GM10248 (cell line): ENCODE data around the gene KREMEN1.

Experiments
- CTCF ChIA-PET: fragments of 300-600 bp; sonication (Branson Sonifier 250); formaldehyde crosslinking; extraction: SDS; loops from one replicate; lab custom pipeline; 2021; ENCODE audit warnings: antibody characterized with exemption; lab: Yijun Ruan, JAX
- POLR2A ChIA-PET: fragments of 350-650 bp; sonication (Branson Sonifier 250); formaldehyde crosslinking; extraction: SDS; loops from one replicate; lab custom pipeline; 2020; ENCODE audit warnings: antibody characterized with exemption; lab: Yijun Ruan, JAX
- DNase-seq: peaks from one replicate; pipeline ENCODE4 v3.0.0; 2012; ENCODE audit errors: extremely low spot score
- TF ChIP-seq, protein P1 (sequence below): IDR thresholded peaks from 2 replicates; pipeline ENCODE4 v1.5.1; 2012; ENCODE audit warnings: mild to moderate bottlenecking, low read depth; ENCODE audit errors: extremely low read depth, missing control alignments, control extremely low read depth

The KREMEN1 gene

DNA sequence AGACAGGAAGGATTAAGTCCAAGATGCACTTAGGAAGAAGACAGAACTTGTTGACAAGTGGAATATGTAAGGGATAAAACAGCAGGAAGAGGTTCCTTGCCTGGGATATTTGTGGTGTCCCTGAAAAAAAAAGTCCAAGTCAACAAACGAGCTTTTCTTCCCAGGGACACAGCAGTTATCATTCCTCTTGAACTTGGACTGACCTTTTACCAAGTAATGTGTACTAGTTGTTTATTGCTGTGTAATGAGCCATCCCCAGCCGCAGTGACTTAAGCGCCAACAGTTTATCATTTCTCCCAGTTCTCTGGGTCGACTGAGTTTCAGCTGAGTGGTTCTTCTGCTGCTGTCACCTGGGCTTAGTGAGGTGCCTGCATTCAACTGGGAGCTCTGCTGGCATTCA lies 37.0 kb downstream of the KREMEN1 start:
- DNase-seq: no peak
- CTCF ChIA-PET: interaction anchor here (1.3 to 2.9 kb wide), 2 partner anchors 67 to 135 kb away, joined by 3 to 7 read pairs; no protein-coding TSS in a partner anchor
- TF ChIP-seq, protein P1, sequence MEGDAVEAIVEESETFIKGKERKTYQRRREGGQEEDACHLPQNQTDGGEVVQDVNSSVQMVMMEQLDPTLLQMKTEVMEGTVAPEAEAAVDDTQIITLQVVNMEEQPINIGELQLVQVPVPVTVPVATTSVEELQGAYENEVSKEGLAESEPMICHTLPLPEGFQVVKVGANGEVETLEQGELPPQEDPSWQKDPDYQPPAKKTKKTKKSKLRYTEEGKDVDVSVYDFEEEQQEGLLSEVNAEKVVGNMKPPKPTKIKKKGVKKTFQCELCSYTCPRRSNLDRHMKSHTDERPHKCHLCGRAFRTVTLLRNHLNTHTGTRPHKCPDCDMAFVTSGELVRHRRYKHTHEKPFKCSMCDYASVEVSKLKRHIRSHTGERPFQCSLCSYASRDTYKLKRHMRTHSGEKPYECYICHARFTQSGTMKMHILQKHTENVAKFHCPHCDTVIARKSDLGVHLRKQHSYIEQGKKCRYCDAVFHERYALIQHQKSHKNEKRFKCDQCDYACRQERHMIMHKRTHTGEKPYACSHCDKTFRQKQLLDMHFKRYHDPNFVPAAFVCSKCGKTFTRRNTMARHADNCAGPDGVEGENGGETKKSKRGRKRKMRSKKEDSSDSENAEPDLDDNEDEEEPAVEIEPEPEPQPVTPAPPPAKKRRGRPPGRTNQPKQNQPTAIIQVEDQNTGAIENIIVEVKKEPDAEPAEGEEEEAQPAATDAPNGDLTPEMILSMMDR: no peak
- POLR2A ChIA-PET: no interaction called here

DNA sequence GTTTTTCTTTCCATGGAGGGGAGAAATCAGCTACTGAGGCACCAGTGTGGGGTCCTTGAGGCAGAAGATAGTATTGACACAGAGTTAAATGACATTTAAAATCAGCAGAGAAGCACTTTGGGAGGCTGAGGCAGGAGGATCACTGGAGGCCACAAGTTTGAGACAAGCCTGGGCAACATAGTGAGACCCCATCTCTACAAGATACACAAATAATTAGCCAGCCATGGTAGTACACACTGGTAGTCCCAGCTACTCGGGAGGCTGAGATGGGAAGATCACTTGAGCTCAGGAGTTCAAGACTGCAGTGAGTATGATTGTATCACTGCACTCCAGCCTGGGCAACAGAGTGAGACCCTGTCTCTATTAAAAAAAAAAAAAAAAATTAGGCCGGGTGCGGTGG lies 38.1 kb downstream of the KREMEN1 start:
- ChIA-PET POLR2A (no interaction called here), CTCF (interaction anchor here (0.8 to 2.9 kb wide), 3 partner anchors 43 to 134 kb away, joined by 3 to 7 read pairs (median 4); no protein-coding TSS in a partner anchor)
- DNase-seq: no peak
- TF ChIP-seq, protein P1: no peak

DNA sequence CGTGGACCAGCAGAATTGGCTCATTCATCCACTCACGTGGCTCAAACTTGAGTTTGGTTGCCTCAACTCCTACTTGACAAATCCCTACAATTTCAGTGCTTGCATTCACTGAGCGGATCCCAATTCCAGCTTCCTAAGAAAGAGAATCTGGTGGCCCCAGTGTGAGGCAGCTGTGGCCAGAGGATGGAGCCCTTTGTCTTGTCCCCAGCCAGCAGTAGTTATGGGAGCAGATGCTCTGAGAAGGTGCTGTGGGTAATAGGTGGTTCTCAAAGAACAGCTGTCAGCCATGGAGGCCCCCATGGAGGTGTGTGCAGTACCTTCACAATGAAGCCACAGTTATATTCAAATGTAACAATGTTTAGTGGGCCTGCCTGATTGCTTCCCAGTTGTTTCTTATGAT lies 39.3 kb downstream of the KREMEN1 start:
- POLR2A ChIA-PET: no interaction called here
- no peak for DNase-seq
- CTCF ChIA-PET: interaction anchor here (0.8 to 2.9 kb wide), 2 partner anchors 12 to 133 kb away, joined by 3 to 7 read pairs; no protein-coding TSS in a partner anchor
- TF ChIP-seq, protein P1: peak; percentile 24

DNA sequence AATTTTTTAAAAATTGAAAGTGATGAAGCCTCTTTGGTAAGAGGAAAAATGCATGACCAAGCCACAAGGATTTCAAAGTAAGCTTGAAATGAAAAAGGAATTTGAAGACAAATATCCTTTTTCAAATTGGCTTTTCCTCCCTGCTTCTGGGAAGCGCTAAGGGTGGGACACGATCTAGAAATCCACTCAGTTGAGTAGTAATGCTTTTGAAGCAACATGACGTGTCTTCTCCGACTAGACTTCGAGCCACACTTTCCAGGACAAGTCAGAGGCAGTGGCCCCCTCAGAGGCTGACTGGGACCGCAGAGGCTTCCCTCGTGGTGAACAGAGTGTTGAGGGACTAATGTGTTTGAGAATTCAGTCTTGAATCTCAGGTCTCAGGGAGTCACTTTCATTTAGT lies 39.8 kb downstream of the KREMEN1 start:
- TF ChIP-seq, protein P1: no peak
- CTCF ChIA-PET: interaction anchor here (0.8 to 2.2 kb wide), 2 partner anchors 12 to 133 kb away, joined by 3 to 9 read pairs; no protein-coding TSS in a partner anchor
- no peak for DNase-seq
- POLR2A ChIA-PET: no interaction called here

DNA sequence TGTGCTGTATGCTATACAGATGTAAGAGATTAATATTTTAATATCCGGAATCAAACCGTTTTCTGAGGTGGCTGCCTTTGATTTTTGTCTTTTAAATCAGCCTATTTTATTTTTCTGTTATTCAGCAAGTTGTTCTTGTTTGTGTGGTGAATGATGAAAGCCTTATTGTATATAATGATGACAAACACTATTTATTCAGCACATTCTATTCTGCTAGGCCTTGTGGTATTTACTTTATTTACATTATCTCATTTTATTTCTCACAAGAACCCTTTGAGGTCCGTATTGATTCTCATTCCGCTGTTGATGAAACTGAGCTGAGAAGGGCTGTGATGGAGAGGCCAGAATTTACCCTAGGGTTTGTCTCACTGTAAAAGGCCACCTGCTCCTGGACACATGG lies 40.5 kb downstream of the KREMEN1 start:
- CTCF ChIA-PET: interaction anchor here (2.2 kb wide), 1 partner anchor 132 kb away, joined by 9 read pairs; no protein-coding TSS in a partner anchor
- TF ChIP-seq, protein P1: no peak
- POLR2A ChIA-PET: no interaction called here
- no peak for DNase-seq

DNA sequence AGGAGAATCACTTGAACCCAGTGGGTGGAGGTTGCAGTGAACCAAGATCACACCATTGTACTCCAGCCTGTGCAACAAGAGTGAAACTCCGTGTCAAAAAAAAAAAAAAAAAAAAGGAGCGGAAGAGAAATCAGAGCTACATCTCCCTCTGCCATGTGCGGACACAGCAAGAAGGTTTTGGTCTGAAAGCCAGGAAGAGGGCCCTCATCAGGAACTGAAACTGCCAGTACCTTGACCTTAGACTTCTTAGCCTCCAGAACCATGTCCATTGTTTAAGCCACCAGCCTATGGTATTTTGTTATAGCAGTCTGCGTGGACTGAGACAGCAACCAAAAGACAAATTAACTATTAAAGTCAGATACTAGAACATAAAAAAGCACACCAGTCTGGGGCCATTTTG lies 41.6 kb downstream of the KREMEN1 start:
- no peak for DNase-seq
- TF ChIP-seq, protein P1: no peak
- POLR2A ChIA-PET: no interaction called here
- CTCF ChIA-PET: interaction anchor here (0.6 to 2.2 kb wide), 4 partner anchors 12 to 131 kb away, joined by 3 to 9 read pairs (median 4); no protein-coding TSS in a partner anchor
